ENCODE results near the gene CLUH.

The CLUH gene

DNA sequence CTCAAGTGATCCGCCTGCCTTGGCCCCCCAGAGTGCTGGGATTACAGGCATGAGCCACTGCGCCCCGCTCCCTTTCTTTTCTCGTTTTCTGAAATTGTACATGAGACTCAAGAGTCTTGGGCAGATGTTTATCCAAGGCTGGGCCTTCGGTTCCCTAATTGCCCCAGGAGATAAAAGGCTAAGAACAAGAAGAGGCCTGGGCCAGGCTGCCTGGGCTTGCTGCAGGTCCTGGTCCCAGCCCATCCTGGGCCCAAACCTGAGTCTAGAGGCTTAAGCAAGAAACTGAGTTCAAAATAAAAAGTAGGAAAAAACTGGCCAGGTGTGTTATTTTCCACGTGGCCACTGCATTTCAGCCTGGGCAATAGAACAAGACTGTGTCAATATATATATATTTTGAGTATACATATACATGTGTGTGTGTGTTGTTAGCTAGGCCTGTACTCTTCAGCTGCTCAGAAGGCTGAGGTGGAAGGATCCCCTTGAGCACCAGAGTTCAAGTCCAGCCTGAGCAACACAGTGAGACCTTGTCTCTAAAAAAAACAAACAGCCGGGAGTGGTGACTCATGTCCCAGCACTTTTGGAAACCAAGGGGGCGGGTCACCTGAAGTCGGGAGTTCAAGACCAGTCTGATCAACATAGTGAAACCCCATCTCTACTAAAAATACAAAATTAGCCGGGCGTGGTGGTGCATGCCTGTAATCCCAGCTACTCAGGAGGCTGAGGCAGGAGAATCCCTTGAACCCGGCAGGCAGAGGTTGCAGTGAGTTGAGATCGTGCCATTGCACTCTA lies 6.8 kb upstream of the CLUH start:
- DNase-seq (ENCODE audit: low read depth) = no peak

DNA sequence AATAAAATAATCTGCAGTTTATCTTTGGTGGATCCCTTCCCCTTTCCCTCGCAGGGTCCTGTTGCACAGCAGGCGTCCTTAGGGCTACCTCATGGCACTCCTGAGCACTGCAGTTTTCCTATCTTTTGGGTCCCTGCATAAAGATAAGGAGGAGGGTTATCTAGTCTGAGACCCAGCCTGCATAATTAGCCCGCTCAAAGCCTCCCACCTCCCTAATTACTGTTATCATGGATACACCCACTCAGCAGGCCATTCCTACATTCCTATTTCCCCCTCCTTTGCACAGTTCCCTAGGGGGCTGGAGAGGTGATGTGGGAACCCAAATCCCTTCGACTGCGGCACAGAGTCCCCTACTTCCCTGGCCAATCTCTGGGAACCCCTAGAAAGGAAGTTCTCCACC lies 5.1 kb upstream of the CLUH start:
- DNase-seq (ENCODE audit: low read depth) = no peak

DNA sequence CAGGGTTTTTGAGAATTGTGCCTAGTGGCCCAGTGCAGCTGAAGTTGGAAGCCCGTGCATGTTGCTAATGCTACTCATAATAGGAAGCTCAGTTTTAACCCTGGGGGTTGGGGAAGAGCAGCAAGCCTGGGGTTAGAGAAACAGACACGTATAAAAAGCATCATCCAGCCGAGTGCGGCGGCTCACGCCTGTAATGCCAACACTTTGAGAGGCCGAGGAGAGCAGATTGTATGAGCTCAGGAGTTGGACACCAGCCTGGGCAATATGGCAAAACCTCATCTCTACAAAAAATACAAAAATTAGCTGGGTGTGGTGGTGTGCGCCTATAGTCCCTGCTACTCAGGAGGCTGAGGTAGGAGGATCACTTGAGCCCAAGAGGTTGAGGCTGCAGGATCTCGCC lies 2.3 kb upstream of the CLUH start:
- no peak for DNase-seq (ENCODE audit: low read depth)

DNA sequence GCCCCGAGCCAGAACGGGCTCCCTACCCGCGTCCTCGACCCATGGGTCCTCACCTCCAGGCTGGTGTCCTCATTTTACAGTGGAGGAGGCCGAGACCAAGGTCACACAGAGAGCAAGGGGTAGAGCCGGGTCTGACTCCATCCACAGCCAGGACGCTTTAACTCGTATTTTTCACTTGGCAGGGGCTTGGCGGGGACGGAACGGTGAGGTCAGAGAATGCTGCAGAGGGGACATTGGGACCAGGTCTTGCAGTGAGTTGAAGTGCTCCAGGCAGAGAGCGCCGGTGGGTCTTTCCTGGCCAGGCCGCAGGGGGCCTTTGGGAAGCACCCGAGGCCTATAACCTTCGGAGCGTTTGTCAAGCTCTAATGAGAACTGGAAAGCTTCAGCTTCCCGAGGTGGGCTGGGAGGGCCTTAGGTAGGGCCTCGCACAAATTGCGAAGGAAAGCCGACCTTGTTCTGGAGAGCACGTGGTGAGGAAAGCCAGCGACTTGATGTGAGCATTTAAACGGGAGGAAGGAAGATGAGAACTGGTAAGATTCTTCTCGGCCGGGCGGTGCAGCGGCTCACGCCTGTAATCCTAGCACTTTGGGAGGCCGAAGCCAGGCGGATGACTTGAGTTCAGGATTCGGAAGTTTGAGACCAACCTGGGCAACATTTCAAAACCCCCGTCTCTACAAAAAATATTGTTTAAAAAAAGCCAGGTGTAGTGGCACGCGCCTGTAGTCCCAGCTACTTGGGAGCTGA lies 908 bp upstream of the CLUH start:
- no peak for DNase-seq (ENCODE audit: low read depth)

DNA sequence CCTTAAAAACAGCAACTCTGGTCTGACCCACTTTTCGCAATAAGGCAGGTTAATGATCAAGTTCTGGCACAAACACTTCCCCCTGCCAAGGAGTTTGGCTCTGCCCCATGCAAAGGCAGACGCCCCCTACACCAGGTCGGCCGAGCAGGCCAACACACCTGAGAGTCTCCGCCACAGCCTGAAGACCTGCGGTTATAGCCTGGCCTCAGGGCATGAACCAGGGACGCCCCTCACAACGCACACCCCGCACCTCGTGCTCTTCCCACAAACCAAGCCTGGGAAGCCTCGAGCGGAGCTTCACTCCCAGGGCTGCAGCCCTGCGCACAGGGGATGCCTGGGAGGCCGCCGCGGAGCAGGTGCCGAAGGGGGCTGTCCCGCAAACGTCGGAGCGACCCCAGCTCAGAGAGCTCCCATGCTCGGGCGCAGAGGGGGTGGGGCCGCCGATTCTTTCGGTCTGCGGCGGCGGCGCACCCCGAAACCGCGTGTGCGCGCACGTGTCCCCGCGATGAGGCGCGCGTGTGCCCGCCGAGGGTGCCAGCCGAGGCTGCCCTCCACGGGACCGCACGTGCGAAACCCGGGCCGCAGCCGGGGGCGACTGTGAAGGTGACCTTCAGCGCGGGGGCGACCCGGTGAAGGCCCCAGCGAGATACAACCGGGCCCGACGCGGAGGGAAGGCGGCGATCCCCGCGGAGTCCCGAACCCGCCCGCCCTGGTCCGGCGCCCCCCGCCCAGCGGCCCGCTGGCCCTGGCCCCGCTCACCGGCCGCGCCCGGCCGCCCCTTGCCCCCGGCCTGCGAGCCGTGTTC lies 559 bp downstream of the CLUH start:
- DNase-seq (ENCODE audit: low read depth) = peak; percentile 29

DNA sequence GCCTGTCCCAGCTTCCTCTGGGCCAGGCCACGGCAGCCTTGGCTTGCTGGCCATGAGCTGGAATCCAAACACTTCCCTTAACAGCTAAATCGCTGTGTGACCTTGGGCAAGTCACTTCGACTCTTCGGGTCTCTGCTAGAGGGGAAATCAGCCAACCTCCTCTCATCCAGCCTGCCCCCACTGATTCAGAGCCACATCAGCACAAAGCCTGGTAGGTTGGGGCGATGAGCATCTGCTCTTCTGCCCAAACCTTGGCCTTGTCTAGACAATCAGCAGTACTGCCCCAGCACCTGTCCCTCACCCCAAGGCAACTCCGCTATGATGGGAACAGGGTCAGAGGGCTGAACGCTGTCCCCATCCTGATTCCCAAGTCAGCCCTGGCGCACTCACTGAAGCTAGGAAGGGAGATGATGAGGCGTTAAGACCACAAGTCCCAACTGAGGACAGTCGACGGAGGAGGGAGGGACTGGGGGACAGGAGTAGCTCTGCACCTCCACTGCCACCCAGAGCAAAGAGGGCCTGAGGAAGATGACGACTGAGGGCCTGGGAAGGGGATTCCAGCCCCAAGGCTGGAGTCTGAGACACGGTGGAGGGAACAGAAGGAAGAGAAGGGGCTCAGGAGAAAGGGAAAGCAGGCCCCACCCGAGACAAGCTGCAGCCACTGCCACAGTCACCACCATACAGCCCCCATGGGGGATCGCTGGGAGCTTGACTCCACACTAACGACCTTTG lies 1.3 kb downstream of the CLUH start:
- no peak for DNase-seq (ENCODE audit: low read depth)

DNA sequence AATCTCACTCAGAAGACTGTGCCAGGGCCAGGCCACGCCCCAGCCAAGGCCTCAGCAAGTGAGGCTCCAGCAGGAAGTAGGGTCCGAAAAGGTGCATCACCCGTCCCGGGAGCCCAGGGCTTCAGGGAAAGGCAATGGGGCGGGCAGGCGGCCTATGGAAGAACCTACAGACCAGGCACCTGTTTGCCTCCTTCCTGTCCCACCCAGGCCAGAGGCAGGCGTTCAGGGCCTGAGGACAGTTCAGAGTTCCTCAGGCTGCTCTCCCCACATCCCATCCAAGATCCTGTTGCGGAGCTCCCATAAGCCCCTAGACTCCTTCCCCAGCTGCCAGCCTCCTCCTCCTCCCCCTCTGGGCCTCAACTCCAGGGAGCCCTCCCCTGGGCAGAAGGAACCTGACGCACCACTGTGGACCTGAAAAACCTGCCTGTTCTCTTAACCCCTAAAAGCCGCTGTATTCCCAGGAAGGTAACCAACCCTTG lies 2.3 kb downstream of the CLUH start:
- DNase-seq (ENCODE audit: low read depth) = no peak

DNA sequence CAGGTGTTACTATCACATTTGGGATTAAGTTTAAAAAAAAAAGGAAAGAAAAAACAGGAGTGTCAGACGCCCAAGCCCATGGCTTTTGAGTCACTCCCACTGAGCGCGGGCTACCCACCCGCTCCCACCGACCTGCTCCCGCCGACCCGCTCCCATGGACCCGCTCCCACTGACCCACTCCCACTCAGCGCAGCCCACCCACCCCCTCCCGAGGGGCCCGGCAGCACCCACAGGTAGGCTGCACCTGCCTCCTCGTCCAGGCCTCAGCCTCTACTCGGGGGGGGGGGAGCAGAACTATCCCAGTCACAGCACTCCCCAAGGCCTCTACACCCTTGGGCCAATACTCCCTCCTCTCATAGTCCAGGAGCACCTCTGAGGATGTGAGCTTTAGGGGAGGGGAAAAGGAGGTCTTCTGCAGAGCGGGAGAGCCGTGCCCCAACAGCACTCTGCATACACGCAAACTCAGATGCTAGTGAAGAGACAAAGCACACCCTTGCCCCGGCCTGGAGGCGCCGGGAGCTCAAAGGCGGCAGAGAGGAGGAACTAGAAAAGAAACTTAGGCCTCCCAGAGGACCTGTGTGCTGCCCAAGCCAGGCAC lies 2.9 kb downstream of the CLUH start:
- no peak for DNase-seq (ENCODE audit: low read depth)

DNA sequence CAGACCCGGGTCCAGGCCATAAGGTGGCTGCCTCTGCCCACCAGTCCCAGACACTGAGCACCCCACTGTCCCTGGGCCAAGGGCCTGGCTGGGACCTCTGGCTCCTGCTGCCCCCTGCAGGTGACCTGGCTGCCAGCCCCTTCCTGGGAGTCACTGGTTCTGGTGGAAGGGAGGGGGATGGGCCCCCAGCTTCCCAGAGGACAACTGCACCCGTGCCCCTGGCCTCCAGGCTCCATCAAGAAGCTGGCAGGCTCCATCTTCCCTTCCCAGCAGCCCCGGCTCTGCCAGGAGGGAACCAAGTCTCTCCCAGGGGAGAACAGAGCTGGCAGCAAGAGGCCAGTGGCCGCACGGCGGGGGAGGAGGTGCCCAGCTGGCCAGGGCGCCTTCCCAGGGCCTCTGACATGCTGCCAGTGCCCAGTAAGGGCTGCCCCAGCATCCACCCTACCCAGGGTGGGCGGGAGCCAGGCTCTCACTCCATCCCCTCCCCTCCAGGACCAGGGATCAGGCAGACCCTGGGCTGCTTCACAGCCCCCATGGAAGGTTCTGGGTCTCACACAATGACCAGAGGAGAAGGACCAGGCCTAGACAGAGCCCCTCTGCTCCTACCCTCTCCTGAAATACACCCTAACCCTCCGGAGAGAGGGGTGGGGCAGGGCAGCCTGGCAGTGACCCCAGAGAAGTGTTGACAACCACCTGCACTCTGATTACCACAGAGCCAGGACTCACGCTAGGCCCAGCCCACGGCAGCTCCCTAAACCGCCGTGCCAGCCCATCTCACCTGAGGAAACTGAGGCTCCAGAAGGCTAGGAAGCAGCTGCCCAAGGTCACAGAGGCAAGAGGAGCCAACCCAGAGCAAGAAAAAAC lies 3.6 kb downstream of the CLUH start:
- DNase-seq (ENCODE audit: low read depth) = no peak

DNA sequence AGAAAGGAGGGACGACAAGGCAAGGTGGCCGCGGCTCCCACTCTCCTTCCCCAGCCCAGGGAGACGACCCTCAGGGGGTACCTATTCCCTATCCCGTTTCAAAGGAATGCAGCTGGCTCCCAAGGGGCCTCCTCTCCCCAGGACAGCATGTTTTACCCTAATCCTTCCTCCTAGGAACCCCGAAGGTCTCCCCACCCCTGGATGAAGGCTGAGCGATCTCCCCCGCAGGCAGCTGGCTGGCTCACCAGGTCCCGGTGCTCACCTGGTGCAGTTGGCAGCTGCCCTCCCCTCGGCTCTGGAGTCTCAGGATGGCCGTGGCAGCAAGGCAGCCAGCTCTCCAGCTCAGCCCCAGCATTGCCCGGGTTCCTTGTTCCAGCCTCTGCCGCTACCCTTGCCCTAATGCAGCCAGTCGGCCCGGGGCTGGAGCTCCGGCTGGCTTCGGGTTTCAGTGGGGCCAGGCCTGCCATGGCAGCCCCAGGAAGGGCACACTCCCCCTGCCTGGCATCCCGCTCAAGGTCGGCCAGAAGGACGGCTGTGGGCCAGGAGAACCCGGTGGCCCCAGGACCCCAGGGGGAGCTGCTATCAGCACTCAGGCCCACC lies 4.6 kb downstream of the CLUH start:
- no peak for DNase-seq (ENCODE audit: low read depth)

DNA sequence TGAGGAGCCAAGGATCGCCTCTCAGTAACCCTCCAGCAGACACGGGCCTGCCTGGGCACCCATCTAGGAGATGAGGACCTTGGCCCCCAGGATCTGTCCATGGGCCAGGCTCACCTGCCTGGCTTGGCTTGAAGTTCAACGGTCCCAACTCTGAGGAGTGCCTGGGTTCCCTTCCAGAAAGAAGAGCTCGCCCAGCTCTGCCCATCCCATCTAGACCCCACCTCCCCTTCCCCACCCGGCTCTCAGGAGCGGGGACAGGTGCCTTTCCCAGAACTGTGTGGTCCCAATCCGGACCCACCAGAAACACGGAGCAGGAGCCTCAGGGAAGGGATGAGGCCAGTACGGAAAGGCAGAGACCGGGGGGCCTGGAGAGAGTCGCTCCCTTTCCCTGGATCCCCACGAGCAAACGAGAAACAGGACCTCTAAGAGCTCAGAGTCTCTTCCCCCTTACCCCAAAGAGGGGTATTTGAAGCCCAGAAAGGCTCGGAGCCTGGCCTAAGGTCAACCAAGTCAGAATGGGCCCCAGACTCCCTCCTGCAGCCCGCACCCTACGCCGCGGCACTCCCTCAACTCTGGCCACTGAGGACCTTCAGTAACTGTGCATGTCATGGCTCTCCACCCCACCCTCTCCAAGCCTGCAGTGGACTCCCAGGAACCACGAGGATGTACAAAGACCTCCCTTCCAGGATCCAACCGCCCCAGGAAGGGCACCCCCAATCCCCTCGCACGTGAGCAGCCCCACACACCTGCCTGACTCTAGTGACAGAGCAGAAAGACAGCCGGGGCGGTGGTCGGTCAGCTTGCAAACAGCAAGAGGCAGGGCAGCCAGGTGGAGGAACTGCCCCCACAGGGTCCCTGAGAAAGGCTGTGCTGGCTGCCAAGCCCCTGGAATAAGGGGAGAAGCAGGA lies 5.4 kb downstream of the CLUH start:
- DNase-seq (ENCODE audit: low read depth) = no peak

DNA sequence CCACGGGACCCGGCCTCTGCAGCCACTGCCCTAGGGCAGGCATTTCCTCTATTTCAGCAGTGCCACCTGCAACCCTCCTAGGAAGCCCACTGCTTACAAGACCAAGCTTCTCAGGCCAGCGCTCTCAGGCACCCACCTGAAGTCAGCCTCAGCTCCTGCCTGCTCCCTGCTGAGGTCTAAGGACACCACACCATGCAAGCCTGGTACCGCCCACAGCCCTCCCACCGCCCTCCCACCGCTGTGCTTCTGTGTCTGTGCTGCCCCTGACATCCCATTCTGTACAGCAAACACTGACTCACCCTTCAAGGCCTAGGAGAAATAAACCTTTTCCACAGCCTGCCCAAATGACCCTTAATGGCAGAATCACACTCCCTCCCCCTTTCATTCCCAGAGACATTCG lies 6.3 kb downstream of the CLUH start:
- no peak for DNase-seq (ENCODE audit: low read depth)

DNA sequence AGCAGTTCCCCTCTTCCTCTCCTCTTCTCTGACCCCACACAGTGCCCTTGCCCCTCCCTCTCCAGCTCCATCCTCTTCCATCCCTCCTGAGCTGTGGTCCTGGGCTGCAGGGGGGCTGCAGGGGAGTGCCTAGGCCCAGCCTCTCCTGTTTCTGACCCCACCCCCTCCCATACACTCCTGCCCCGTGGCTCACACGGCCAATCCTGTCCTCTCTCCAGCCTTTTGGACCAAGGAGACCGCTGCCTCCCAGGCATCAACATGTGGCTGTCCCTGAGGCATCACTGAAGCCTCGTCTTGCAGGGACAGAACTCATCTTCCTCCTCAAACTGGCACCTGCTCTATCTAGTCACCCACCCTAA lies 6.7 kb downstream of the CLUH start:
- DNase-seq (ENCODE audit: low read depth) = no peak

DNA sequence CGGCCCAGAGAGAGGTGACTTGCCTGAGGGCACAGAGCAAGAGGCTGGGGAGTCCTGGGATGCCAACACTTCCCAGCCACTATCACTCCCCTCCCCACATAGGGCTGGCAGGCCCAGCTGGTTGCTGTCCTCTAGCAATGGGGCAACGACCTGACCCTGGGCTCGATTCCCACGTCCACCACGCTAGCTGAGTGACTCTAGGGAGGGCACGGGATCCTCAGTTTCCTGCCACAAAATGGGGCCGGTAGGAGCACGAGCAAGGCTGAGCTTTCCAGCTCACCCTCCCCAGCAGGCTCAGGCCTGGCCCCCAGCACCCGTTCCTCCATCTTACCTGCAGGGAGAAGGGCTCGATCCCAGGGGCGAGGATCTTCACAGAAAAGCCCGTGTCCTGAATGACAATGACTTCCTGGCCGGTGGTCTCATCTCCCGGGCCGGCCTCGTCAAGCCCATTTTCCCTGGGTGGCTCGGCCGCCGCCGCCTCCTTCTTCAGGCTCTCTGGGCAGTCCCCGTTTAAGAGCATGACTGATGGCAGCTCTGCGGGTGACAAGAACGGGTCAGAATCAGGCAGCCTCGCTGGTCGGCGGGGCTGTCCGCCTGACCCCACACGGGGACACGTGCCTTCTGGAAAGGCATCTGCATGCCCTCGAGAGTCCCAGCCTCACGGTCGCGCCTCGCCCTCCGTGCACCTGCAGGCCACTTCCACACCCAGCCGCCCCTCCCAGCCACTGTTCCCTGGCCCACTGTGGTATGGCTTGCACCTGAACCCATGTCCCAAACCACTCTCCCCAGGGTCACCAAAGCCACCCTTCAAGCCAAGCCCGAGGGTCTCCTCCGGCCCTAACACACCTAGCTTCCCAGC lies 7.3 kb downstream of the CLUH start:
- DNase-seq (ENCODE audit: low read depth) = no peak

DNA sequence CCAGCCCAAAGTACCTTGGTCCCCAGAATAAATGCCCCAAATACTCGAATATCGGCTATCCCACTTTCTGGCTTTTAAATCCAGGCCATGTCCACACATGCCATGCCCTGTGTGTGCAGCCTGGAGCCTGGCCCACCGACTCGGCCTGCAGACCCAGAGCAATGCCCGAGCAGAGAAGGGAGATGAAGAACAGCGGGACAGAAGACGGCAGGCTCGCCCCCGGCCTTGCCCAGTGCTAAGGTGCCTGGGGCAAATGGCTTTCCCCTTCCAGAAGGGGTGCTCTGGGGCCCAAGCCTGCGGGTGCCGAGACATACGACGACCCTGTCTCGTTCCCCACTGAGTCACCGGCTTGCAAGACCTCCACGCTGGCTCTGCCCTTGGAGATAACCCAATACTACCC lies 8.0 kb downstream of the CLUH start:
- DNase-seq (ENCODE audit: low read depth) = no peak

DNA sequence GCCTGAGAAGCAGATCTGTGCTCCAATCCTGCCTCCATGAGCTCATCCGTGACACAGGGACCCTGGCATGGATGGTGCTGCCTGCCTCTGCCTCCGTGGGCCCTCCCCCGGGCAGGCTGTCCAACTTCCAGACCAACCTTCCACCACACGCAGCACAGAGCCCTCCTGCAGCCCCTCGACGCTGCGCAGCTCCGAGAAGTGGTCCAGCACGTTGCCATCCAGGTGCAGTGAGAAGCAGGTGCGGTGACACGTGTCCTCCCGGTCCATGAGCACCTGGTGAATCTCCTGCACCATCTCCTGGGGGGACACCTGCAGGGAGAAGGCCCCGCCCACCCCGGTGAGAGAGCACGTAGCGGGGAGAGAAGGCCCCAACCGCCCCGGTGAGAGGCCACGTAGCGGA lies 8.4 kb downstream of the CLUH start:
- no peak for DNase-seq (ENCODE audit: low read depth)

DNA sequence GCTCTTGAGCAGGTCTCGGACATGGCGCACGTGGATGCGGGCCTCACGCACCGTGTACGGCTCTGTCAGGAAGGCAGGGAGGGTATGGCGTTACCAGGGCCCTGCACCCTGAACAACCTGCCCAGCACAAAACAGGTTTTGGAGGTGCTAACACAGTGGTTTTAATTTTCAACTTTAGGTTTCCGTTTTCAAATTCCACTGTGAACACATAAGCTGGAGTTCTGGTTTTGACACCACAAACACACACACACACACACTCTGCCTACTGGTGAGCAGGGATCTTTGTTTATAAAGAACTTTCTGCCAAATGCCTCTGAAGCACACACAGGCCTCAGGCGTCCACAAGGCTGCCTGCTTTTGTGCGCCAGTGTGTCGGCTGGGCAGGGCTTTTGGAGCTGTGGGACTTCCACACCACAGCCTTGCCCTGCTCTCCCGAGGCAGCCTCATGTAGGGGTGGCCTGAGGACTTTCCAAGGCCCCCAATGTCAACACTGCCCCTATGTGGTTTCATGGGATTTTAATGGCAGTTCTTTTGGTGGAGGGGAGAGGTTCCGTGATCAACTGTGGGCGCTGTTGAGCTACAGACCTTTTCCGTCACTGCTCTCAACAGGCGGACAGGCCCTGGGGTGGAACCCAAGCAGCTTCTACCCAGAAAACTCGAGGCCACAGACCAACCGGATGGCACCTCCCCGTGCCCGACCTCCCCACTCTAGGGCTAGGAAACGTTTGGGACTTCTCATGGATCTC lies 9.4 kb downstream of the CLUH start:
- no peak for DNase-seq (ENCODE audit: low read depth)
